A549 (cell line): ENCODE data around the gene HELZ2. TPM values are rescaled to one million over a fixed set of nuclear protein-coding genes. Genes with fewer than 3 reads are reported as not detected.

Source experiments
- ATAC-seq, 2 experiments: fragments of 200-7000 bp in 1 of 2; fragments of >200 bp in 1 of 2; cut with Nextera tagmentation in 1 of 2; cut with Tn5 transposase in 1 of 2; 3 replicates each; pipeline versions ENCODE4 v1.8.0 to v1.9.1; 2018 to 2020; ENCODE audit warnings: mild to moderate bottlenecking in 1 of 2, moderate library complexity in 1 of 2
- CTCF ChIA-PET: fragments of 300-600 bp; sonication (Branson Sonifier 250); formaldehyde crosslinking; extraction: SDS; loops from one replicate; lab custom pipeline; 2021; ENCODE audit warnings: antibody characterized with exemption, inconsistent platforms; lab: Yijun Ruan, JAX
- POLR2A ChIA-PET: fragments of 350-600 bp; formaldehyde crosslinking; extraction: SDS; loops from one replicate; lab custom pipeline; 2021; ENCODE audit warnings: antibody characterized with exemption, inconsistent platforms; lab: Yijun Ruan, JAX
- DNase-seq, 2 experiments: peaks; one replicate each; pipeline versions ENCODE4 v3.0.0 to v3.0.0-alpha.2; 2011 to 2016; ENCODE audit warnings: low read depth in 1 of 2, low spot score in 1 of 2
- FAIRE-seq: peaks from 2 replicates; lab custom pipeline; 2011; peaks lifted over from hg19 to GRCh38; lab: Jason Lieb, UNC
- H3K27ac ChIP-seq, 2 experiments: fragments of >200 bp; sonication (Bioruptor Twin); formaldehyde crosslinking; 3 replicates each; pipeline ENCODE4 v1.5.1; 2016 to 2017
- H3K4me1 ChIP-seq: fragments of >200 bp; sonication (Bioruptor Twin); formaldehyde crosslinking; 3 replicates; pipeline ENCODE4 v1.6.1; 2016
- H3K4me2 ChIP-seq: fragments of >200 bp; sonication (Bioruptor Twin); formaldehyde crosslinking; 3 replicates; pipeline ENCODE4 v1.6.1; 2016
- H3K4me3 ChIP-seq: fragments of >200 bp; sonication (Bioruptor Twin); formaldehyde crosslinking; 3 replicates; pipeline ENCODE4 v1.5.1; 2016
- H3K9me3 ChIP-seq: fragments of >200 bp; sonication (Bioruptor Twin); formaldehyde crosslinking; 3 replicates; pipeline ENCODE4 v1.6.1; 2016
- BHLHE40 ChIP-seq: IDR thresholded peaks from 2 replicates; pipeline ENCODE4 v1.6.1; 2012; ENCODE audit warnings: low read depth, low read length, inconsistent platforms
- CBX8 ChIP-seq: fragments of 200-600 bp; sonication (generic); IDR thresholded peaks from 2 replicates; pipeline ENCODE4 v1.6.1; 2016
- CHD4 ChIP-seq: fragments of 200-600 bp; sonication (generic); IDR thresholded peaks from 2 replicates; pipeline ENCODE4 v1.6.1; 2016; ENCODE audit warnings: antibody characterized with exemption, mild to moderate bottlenecking, borderline replicate concordance
- ELK1 ChIP-seq: fragments of 150-350 bp; IDR thresholded peaks from 2 replicates; pipeline ENCODE4 v1.6.1; 2014; ENCODE audit warnings: low read depth, mild to moderate bottlenecking, low read length
- FOSB ChIP-seq: fragments of 250-450 bp; sonication (Bioruptor Pico); IDR thresholded peaks from 2 replicates; pipeline ENCODE4 v1.5.0; 2020; ENCODE audit warnings: mild to moderate bottlenecking, moderate library complexity
- FOXS1 ChIP-seq: fragments of 250-450 bp; sonication (Bioruptor Pico); IDR thresholded peaks from 2 replicates; pipeline ENCODE4 v1.5.0; 2020; ENCODE audit warnings: mild to moderate bottlenecking, moderate library complexity
- GATA3 ChIP-seq: IDR thresholded peaks from 2 replicates; pipeline ENCODE4 v1.6.1; 2012; ENCODE audit warnings: borderline replicate concordance
- HES2 ChIP-seq: fragments of >200 bp; sonication (Bioruptor Twin); formaldehyde crosslinking; IDR thresholded peaks from 2 replicates; pipeline ENCODE4 v1.6.1; 2016
- HEYL ChIP-seq: fragments of 250-450 bp; sonication (Bioruptor Pico); IDR thresholded peaks from 2 replicates; pipeline ENCODE4 v1.8.0; 2021; ENCODE audit warnings: mild to moderate bottlenecking, moderate library complexity
- HMGXB4 ChIP-seq: fragments of 250-450 bp; sonication (Bioruptor Pico); IDR thresholded peaks from 2 replicates; pipeline ENCODE4 v1.5.0; 2021; ENCODE audit warnings: mild to moderate bottlenecking, moderate library complexity, borderline replicate concordance
- HOXA7 ChIP-seq: fragments of 250-450 bp; sonication (Bioruptor Pico); IDR thresholded peaks from 2 replicates; pipeline ENCODE4 v1.5.0; 2020; ENCODE audit warnings: mild to moderate bottlenecking, moderate library complexity
- JUN ChIP-seq, 2 experiments: fragments of >200 bp; sonication (Bioruptor Twin); formaldehyde crosslinking; IDR thresholded peaks; 2 replicates in 1 of 2; 3 replicates in 1 of 2; pipeline ENCODE4 v1.6.1; 2016 to 2017
- KDM5A ChIP-seq: fragments of 200-600 bp; sonication (generic); IDR thresholded peaks from 2 replicates; pipeline ENCODE4 v1.6.1; 2016; ENCODE audit warnings: antibody characterized with exemption, mild to moderate bottlenecking
- MAX ChIP-seq: IDR thresholded peaks from 2 replicates; pipeline ENCODE4 v1.6.1; 2012
- MAZ ChIP-seq: fragments of 150-350 bp; IDR thresholded peaks from 2 replicates; pipeline ENCODE4 v1.6.1; 2014; ENCODE audit warnings: antibody characterized with exemption, low read depth, low read length, borderline replicate concordance
- MYC ChIP-seq: IDR thresholded peaks from 2 replicates; pipeline ENCODE4 v1.6.1; 2012; ENCODE audit warnings: mild to moderate bottlenecking, inconsistent platforms, low read length, improper control_type of control experiment, borderline replicate concordance
- NFE2L2 ChIP-seq: fragments of 150-350 bp; conservative IDR thresholded peaks from 2 replicates; pipeline ENCODE4 v1.6.1; 2014; ENCODE audit warnings: low read length
- NPAS2 ChIP-seq: fragments of 250-450 bp; sonication (Bioruptor Pico); IDR thresholded peaks from 2 replicates; pipeline ENCODE4 v1.8.0; 2022; ENCODE audit warnings: mild to moderate bottlenecking, moderate library complexity, borderline replicate concordance
- PBX3 ChIP-seq: IDR thresholded peaks from 2 replicates; pipeline ENCODE4 v1.6.1; 2012
- PHF8 ChIP-seq: fragments of 200-600 bp; sonication (generic); IDR thresholded peaks from 2 replicates; pipeline ENCODE4 v1.6.1; 2016; ENCODE audit warnings: low read depth, mild to moderate bottlenecking, antibody characterized with exemption, moderate library complexity, borderline replicate concordance
- POLR2A ChIP-seq: IDR thresholded peaks from 2 replicates; pipeline ENCODE4 v1.6.1; 2012; ENCODE audit warnings: mild to moderate bottlenecking, low read length
- REST ChIP-seq: fragments of 200-600 bp; sonication (generic); IDR thresholded peaks from 2 replicates; pipeline ENCODE4 v1.6.1; 2016; ENCODE audit warnings: antibody characterized with exemption, mild to moderate bottlenecking, moderate library complexity
- SREBF2 ChIP-seq: fragments of 450-650 bp; IDR thresholded peaks from 2 replicates; pipeline ENCODE4 v1.6.1; 2014; ENCODE audit warnings: mild to moderate bottlenecking, moderate library complexity
- ZC3H11A ChIP-seq: fragments of 450-650 bp; IDR thresholded peaks from 2 replicates; pipeline ENCODE4 v1.6.1; 2014; ENCODE audit warnings: antibody characterized with exemption, mild to moderate bottlenecking
- ZSCAN20 ChIP-seq: fragments of 250-450 bp; sonication (Bioruptor Pico); IDR thresholded peaks from 2 replicates; pipeline ENCODE4 v1.8.0; 2022; ENCODE audit warnings: mild to moderate bottlenecking, moderate library complexity
- WGBS: methylation state at CpG from one replicate; pipeline ENCODE4 v1.1.6; 2017; ENCODE audit errors: missing lambda C conversion rate; 5-methylcytosine and 5-hydroxymethylcytosine counted together
- polyA minus RNA-seq: library from RNA; depleted of rRNA, polyadenylated mRNA; stranded (reverse); fragments of >200 nt; gene quantifications from 2 replicates; pipeline ENCODE4 v1.2.3, GENCODE V29; 2011; rRNA and poly(A)+ RNA removed
- polyA plus RNA-seq, 4 experiments: library from polyadenylated mRNA; depleted of rRNA in 3 of 4; stranded (reverse); fragments of >200 nt; fragmentation: RNase III in 1 of 4; extraction: RNeasy Plus Mini Kit Qiagen cat#74134 plus additional on column Dnase treatment in 1 of 4; gene quantifications; 2 replicates in 3 of 4; 3 replicates in 1 of 4; pipeline ENCODE4 v1.2.3, GENCODE V29; 2011 to 2017

The HELZ2 gene
- polyA plus RNA-seq (2011; rRNA removed) (3.2 and 4.9 TPM in 2 replicates), polyA plus RNA-seq (2017; fragmentation: RNase III; extraction: RNeasy Plus Mini Kit Qiagen cat#74134 plus additional on column Dnase treatment) (4.5 to 5.0 TPM (median 4.8 TPM) in 3 replicates), polyA minus RNA-seq (6.9 and 8.9 TPM in 2 replicates)
- 3.3 and 6.0 TPM in 2 replicates for polyA plus RNA-seq (2012; cell fraction: cytosol; rRNA removed)
- polyA plus RNA-seq (2012; cell fraction: nucleus; rRNA removed) = 13.2 and 22.7 TPM in 2 replicates

- ATAC-seq (peak; percentile 65 to 85), FAIRE-seq (no peak), DNase-seq (peak in 1 of 2 experiments; percentile 63)
- peak within 1 kb of the TSS; percentile 83 for H3K4me2 ChIP-seq
- peak within 1 kb of the TSS; percentile 77 to 93 for H3K27ac ChIP-seq
- CTCF ChIA-PET = interaction anchor here (1.1 to 2.0 kb wide), 3 partner anchors 36 to 400 kb away, joined by 3 to 5 read pairs (median 3); no protein-coding TSS in a partner anchor
- peaks cover 20% of the 10 kb centered on the region; the same call in 2 of the 3 replicates for H3K4me1 ChIP-seq
- POLR2A ChIA-PET = interaction anchor here (0.6 to 1.9 kb wide), 9 partner anchors 13 to 1445 kb away, joined by 3 to 7 read pairs (median 3); partner anchors contain the start of gene GMEB2
- no peaks in the 10 kb centered on the region for H3K9me3 ChIP-seq
- 17% methylated on average over 14 of the region's 40 CpGs for WGBS
- TF ChIP-seq GATA3 (no peak), MAX (0 out of 2 replicates have a peak, but pooled peaks have one; percentile 22), MAZ (no peak), NFE2L2 (no peak), POLR2A (peak; percentile 36), PHF8 (peak; percentile 32; the same call in 1 of the 2 replicates), HEYL (no peak)
- H3K4me3 ChIP-seq = peak within 1 kb of the TSS; percentile 79
Measured at GRCh38 chr20:63574156-63574828, at the start of gene HELZ2. TSS of gene HELZ2 (minus strand) at chr20:63574239. CDS start at chr20:63572385, 1,854 bp downstream.

- no peak overlapping the region for H3K27ac ChIP-seq
- H3K4me3 ChIP-seq = no peak overlapping the region
- no peak for DNase-seq
- 94% methylated on average over 14 of the region's 14 CpGs for WGBS
- TF ChIP-seq REST (no peak), HOXA7 (no peak), NPAS2 (CRISPR knock-in tag) (no peak), SREBF2 (no peak), FOXS1 (CRISPR knock-in tag) (no peak), HES2 (no peak), PHF8 (no peak), KDM5A (no peak), MYC (no peak), CHD4 (no peak)
- TF ChIP-seq, all 56 proteins: peak for 0
- CTCF ChIA-PET = interaction anchor here (5.4 kb wide), 1 partner anchor 85 kb away, joined by 23 read pairs; the partner anchor contains the start of gene PTK6
- no peak for FAIRE-seq
- POLR2A ChIA-PET = no interaction called here
- Histone ChIP-seq H3K4me2 (no peak overlapping the region), H3K9me3 (no peaks in the 10 kb centered on the region), H3K4me1 (peaks cover 4% of the 10 kb centered on the region; the same call in 2 of the 3 replicates)
- no peak for ATAC-seq
Measured at GRCh38 chr20:63622732-63623131, 48.7 kb upstream of the HELZ2 start.

- Histone ChIP-seq H3K4me1 (peaks cover 4% of the 10 kb centered on the region; the same call in 2 of the 3 replicates), H3K9me3 (no peaks in the 10 kb centered on the region), H3K4me2 (no peak overlapping the region), H3K27ac (no peak overlapping the region), H3K4me3 (no peak overlapping the region)
- TF ChIP-seq ZC3H11A (no peak), ELK1 (no peak), FOSB (no peak), HMGXB4 (no peak), MAX (no peak), PBX3 (no peak), CBX8 (no peak), JUN (IDR thresholded peaks at IDR 0.05) (no peak), BHLHE40 (no peak), ZSCAN20 (no peak), SREBF2 (no peak)
- DNase-seq (no peak), FAIRE-seq (no peak), ATAC-seq (no peak)
- WGBS = 91% methylated on average over 4 of the region's 4 CpGs
- ChIA-PET CTCF (interaction anchor here (5.4 kb wide), 1 partner anchor 84 kb away, joined by 23 read pairs; the partner anchor contains the start of gene PTK6), POLR2A (no interaction called here)
Measured at GRCh38 chr20:63622096-63622495, 48.1 kb upstream of the HELZ2 start.
